Activated CD8-positive, alpha-beta memory T cell treated with anti-CD3 and anti-CD28 coated beads, Interleukin-2, amount 50 U/mL, for 1 hour (primary cell): ENCODE measurements around the gene CD300LB.
"Not testable (repeated sequence)": the region's sequence is repeated elsewhere in the genome, so short reads cannot be mapped to it uniquely, and the experiment has no call there.

ENCODE experiments used
- DNase-seq: peaks from one replicate; pipeline ENCODE4 v3.0.0-alpha.2; 2020; ENCODE audit errors: extremely low read depth

Gene CD300LB

DNA sequence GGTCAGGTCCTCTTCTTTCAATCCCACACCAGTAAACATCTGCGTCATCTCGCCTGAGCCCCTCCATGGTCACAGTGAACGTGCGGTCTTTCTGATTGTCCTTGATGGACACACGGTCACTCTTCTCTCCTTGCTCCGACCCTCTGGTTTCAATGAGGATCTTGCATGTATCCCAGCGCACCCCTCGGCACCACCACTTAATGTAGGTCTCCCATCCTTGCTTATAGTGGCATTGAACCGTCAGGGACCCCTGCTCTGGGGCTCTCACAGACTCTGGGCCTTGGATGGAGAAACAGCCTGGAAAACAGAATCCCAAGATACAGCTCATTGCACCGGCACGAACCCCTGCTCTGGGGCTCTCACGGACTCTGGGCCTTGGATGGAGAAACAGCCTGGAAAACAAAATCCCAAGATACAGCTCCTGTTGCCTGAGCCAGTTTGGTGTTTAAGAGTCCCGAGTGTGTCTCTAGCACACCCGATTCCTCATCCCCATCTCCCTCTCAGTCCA, 5.4 kb downstream of the CD300LB start:
- no peak for DNase-seq

DNA sequence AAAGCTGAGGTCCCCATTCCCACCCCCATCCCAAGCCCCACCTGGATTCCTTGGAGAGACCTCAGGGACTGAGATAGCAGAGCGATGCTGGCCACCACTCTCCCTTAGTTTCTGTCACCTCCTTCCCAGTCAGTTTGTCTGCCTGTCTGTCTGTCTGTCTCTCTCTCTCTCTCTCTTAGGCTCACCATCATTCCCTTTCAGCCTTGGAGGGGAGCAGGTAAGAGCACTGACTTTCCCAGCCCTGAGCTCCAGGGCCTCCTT, 5.9 kb downstream of the CD300LB start:
- DNase-seq = no peak

DNA sequence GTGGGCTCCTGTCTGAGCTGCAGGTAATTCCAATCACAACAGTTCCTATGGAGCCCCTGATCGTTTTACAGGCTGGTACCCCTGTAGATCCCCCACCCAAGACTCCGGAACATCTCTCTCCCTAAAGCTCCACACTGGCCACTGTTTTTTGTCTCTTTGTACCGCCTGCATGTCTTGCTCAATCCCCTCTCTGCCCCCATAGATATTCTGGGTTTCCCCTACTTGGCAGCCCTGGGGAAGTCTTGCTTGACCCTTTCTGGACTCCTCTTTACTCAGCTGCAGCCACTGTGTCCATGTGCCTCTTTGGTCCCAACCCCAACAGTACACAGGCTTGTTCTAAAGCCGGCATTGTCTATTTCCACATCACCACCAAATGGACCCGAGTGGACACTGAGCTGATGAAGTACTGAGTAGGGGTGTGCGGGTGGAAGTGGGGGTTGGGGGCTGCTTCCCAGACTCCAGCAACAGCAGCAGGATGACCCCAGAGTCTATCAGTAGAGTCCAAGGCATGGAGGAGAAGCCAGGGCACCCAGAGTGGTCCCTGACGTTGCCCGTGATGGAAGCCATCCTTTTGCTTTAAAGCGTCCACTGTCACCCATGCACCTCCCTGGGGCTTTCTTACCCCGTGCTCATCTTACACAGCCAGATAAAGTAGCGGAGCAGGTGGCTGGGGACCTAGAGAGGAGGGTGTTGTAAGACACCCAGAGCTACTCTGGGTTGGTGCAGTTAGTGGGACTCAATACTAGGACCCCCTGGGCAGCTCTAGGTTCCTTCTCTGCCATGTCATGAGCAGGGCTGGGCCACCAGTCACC, 6.4 kb downstream of the CD300LB start:
- no peak for DNase-seq

DNA sequence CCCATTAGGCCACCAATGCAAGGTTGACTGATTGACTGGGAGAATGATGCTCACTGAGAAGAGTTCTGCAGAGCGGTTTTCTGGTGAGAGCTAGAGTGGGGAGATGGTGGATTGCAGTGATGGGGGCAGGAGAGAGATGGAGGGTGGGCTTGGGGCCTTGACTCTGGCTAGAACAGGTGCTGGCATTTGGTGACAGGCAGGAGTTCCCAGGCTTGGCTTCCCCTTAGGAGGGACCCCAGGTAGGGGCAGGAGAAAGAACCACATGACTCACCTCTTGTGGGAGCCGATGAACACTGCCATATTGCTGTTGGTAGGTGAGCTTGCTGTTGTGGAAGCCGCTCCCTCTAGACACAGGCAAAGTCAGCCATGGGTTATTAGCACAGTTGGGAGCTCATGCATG, 8.0 kb downstream of the CD300LB start:
- no peak for DNase-seq

DNA sequence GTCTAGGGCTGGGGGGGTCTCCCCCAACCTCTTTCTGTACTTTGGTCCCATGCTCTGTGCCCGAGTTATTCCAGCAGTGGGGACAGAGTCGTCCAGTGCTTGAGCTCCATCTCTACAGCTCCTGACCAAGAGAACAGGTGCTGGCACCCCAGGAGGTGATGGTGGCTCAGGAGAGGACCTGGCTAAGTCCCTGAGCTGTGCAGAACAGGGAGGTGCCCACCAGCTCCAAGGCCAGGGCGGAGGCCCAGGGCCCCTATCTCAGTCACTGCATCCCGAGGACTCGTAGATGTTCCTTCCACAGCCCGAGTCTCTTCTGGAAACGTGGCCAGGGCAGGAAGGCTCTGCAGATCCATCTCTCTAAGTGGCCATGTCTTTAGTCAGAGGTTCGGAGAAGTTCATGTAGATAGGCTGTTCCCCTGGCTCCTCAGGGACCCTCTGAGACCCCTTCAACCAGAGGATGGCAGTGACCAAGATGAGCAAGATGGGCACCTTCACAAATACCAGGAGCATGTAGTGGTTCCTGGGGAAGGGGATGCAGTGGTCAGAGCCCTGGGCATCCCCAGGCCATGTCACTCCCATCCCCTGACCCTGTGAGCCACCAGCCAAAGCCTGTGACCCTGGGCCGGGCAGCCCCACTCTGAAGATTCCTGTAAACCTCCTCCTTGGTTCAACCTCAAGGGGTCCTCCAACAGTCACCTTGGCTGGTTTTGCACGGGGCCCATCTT, 8.7 kb downstream of the CD300LB start:
- no peak for DNase-seq

DNA sequence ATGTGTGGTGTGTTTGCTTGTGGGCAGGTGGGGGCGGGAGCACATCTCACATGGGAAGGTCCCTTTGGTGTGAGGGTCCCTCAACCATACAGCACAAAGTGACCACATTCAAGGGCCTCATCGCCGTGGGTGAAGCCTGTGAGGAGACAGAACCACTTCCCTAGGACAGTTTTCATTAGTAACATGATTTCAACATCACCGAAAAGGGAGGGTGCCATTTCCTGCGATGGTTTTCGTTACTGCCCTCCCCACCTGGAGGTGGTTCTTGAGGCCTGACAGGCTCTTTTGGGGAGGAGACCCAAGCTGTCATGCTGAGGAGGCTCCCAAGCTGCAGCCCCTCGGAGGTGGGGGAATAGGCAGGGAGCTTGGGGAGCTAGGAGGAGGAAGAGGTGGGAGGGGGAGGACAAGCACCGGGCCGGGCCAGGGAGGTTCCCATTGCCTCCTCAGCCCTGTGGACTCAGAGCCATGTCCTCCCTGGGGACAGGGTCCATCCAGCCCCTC, 9.5 kb downstream of the CD300LB start:
- DNase-seq = no peak

DNA sequence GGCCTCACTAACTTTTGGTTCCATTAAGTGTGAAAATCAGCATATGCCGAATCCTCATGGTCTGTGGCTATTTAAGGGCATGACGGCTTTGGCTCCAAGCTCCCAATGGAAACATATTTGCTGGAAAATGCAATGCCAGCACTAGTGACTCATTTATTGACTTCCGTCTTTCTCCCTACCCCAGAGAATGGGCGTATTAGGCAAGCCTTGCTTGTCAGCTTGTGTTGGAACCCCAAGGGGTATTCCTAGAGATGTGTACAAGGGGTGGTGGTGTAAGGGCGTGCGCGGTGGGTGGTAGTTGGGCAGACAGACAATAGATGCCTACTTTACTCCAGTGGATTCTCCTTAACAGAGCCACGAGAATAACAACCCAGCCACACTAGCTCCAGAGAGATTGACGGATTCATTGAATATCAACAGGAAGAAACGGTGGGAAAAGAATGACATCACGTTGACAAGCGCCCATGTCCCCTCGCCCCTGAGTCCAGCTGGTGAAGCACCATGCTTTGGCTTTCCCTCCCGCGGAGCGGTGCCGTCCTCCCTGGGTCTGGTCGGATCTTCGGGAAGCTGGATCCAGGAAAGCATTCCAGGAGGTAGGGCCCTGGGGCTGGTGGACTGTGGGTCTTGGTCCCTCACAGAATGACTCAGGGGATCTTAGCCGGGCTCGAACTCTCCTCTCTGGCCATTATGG, 10.3 kb downstream of the CD300LB start:
- no peak for DNase-seq

DNA sequence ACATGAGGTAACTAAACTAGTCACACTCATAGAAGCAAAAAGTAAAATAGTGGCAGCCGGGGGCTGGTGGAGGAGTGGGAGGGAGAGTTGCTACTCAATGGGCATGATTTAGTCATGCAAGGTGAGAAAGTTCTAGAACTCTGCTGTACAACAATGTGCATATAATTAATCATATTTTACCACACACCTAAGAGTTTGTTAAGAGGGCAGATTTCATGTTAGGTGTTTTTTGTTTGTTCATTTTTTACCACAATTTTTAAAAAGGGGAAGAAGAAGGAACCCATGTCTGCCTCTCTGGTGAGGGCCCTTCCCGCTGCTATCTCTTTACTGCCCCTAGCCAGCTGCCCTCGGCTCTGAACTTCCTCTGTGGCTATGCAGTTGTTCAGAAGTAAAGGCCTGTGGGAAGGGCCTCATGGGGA, 11.2 kb downstream of the CD300LB start:
- no peak for DNase-seq

DNA sequence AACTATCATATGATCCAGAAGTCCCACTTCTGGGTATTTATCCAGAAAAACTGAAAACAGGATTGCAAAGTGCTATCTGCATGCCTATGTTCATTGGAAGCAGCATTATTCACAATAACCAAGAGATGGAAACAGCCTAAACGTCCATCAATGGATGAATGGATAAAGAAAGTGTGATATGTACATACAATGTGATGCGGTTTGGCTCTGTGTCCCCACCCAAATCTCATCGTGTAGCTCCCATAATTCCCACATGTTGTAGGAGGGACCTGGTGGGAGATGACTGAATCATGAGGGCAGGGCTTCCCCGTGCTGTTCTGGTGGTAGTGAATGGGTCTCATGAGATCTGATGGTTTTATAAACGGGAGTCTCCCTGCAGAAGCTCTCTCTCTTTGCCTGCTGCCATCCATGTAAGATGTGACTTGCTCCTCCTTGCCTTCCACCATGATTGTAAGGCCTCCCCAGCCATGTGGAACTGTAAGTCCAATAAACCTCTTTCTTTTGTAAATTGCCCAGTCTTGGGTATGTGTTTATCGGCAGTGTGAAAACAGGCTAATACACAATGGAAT, 12.8 kb downstream of the CD300LB start:
- DNase-seq = not testable (repeated sequence)

DNA sequence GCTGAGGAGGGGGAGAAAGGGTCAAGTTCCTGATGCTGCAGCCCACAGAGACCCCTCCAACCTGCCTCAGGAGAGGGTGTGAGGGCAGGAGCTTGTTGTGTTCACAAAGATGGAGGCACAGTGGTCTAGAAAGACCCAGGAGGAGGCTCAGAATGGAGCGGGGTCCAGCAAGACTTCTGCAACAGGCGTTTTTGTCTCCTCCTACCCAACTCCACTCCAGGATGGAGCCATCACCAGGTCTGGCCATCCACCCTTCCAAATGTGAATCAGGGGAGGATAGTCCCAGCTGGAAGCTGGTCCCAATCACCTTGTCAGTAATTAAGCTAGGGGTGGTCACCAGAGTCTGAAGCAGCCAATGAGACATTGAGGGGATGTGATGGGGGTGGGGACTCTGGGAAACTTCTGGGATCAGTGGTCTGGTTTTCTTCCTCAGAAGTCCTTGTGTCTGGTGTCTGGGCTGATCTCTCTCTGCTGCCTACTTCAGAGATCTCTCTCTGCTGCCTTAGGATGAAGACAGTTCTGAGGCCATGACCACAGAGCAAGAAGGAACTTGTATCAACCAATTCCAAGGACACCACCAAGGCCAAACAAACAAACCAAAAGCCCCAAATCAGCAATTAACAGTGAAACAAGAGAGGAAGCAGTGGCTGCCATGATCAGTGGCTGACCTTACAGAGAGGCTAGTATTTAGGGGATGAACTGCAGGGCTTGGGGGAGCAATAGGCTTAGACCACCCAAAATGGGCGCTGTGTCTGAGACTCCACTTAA, 14.5 kb downstream of the CD300LB start:
- DNase-seq = no peak

DNA sequence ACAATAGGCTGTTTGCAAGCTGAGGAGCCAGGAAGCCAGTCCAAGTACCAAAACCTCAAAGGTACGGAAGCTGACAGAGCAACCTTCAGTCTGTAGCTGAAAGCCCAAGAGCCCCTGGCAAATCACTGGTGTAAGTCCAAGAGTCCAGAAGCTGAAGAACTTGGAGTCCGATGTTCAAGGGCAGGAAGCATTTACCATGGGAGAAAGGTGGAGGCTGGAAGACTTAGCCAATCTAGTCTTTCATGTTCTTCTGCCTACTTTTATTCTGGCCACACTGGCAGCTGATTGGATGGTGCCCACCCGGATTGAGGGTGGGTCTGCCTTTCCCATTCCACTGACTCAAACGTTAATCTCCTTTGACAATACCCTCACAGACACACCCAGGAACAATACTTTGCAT, 15.3 kb downstream of the CD300LB start:
- no peak for DNase-seq

DNA sequence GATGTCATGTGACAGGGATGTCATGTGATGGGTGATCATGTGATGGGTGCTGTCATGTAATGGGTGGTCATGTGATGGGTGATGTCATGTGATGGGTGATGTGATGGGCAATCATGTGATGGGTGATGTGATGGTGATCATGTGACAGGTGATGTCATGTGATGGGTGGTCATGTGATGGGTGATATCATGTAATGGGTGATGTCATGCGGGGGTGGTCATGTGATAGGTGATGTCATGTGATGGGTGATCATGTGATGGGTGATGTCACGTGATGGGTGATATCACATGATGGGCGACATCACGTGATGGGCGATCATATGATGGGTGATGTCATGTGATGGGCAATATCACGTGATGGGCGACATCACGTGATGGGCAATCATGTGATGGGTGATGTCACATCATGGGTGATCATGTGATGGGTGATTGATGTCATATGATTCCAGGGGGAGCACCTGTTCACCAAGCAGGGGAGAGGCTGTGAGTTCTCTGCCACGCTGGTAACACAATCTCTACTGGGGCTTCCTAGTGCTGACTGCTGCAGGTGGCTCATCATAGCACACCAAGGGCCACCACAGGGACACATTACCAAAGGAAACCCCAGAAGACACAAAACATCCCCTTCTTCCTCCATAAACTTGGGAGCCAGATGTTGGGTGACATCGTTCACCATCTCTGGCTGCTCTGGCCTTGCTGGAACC, 16.5 kb downstream of the CD300LB start:
- DNase-seq = no peak

DNA sequence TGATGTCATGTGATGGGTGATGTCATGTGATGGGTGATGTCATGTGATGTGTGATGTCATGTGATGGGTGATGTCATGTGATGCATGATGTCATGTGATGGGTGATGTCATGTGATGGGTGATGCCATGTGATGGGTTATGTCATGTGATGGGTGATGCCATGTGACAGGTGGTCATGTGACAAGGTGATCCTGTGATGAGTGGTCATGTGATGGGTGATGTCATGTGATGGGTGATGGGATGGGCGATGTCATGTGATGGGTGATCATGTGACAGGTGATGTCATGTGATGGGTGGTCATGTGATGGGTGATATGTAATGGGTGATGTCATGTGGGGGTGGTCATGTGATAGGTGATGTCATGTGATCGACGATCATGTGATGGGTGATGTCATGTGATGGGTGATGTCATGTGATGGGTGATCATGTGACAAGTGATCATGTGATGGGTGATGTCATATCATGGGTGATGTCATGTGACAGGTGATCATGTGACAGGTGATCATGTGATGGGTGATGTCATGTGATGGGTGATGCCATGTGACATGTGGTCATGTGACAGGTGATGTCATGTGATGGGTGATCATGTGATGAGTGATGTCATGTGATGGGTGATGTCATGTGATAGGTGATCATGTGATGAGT, 17.2 kb downstream of the CD300LB start:
- DNase-seq = no peak

DNA sequence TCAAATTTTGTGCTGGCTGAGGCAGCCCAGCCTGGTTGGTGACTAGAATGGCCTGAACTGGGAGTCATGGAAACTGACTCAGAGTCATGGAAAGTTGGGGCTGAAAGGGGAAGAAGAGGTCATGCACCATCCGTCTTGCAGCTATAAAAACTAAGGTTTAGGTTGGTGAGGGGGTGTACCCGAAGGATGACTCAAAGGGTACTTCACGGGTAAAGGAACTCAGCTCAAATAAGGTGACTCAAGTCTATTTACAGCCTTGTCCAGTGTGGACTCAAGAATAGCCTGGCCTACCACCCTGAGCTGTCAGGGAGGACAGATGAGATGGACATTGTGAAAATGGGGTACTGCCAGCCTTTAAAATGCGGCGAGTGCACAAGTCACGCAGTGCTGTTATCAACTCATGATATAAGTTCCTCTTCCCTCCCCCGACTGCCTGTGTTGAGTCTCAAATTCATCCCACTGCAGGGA, 18.6 kb downstream of the CD300LB start:
- no peak for DNase-seq

DNA sequence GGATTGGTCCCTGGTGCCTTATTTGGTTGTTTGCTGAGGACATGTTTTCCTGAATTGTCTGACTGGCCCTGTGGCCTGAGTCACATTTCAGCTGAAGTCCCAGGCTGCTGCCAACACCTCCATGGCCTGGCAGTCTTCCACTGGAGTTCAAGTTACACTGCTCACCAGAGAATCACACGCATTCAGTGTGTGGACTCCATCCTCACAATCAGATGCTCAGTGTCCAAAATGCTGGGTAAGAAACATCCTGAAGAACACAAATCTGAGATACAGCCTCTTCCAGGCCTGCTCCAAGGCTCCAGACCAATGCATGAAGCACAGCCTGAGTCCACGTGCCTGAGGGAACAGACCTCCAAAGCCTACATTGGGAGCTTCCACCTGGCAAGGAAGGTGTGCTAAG, 19.2 kb downstream of the CD300LB start:
- DNase-seq = no peak

DNA sequence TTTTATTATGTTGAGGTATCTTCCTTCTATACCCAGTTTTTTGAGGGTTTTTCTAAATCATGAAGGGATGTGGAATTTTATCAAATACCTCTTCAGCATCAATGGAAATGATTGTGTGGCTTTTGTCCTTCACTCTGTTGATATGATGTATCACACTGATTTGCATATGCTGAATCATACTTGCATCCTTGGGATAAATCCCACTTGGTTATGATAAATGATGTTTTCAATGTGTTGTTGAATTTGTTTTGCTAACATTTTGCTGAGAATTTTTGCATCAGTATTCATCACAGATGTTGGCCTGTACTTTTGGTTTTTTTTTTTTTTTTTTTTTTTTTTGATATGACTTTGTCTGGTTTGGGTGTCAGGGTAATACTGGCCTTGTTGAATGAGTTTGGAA, 23.1 kb downstream of the CD300LB start:
- no peak for DNase-seq

DNA sequence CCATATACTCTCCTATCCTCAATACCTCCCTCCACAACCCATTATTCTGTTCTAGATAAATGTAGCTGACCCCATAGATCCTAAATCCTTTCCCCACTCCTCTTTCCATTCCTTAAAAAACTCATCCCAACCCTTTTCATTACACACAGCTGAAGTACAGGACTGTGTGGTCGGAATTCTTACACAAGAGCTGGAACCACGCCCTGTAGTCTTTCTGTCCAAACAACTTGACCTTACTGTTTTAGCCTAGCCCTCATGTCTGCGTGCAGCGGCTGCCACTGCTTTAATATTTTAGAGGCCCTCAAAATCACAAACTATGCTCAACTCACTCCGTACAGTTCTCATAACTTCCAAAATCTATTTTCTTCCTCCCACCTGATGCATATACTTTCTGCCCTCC, 27.3 kb downstream of the CD300LB start:
- not testable (repeated sequence) for DNase-seq

DNA sequence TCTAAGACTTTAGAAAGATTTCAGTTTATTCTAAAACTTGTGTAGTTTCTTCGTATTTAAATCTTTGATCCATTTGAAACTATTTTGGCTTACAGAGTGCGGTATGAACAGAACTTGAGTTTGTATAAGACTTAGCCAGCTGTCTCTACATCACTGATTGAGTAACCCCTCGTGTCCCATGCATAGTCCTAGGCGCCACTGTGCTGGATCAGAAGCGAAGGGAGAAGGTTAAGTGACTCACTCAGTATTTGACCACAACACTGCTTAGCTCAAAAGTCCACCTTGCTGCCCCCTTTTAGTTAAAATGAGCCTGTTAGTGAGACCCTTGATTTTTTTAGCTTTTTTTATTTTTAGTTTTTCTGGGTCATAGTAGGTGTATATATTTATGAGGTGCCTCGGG, 28.4 kb downstream of the CD300LB start:
- no peak for DNase-seq

DNA sequence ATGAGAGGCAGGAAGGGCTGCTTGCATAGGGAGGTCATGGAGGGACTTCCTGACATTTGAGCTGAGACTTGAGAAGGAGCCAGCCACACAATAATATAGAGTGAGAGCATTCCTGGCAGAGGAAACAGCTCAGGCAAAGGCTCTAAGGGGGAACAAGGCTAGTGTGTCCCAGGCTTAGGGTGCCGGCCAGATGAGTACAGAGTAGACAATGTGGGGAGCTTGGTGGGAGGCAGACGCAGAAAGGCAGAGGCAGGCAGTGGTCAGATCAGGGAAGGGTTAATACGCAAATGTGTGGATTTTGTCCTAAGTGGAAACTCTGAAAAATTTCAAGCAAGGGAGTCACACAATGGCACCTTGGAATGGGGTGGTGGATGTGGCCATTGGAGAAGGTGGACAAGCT, 31.3 kb downstream of the CD300LB start:
- DNase-seq = no peak

DNA sequence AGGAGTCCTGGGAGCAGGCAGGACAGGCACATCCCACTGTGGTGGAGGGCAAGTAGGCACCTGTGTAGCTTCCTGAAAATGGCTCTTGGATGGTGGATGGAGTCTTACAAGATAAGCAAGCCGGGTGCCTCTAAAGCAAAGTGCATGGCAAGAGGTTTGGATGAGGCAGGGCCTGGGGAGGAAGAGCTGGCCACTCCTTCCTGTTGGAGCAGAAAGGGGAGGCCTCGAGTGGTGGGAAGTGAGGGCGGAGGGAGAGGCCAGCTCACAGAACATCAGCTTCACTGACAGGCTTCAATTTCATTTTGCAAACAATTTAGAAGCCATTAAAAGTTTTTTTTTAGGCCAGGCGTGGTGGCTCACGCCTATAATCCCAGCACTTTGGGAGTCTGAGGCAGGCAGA, 33.8 kb downstream of the CD300LB start:
- DNase-seq = no peak
